Measurements from ENCODE around the gene SSX2IP. TPM values are rescaled to one million over a fixed set of nuclear protein-coding genes. Genes with fewer than 3 reads are reported as not detected.

Gene SSX2IP
- total and polyA plus RNA-seq, 9 of the 15 experiments (the other 6 are each of a cell fraction or from before 2014, with no cell fraction given): 20.6 to 96.7 (median 61.7) TPM

GRCh38 chr1:84642774-84643173, 47.5 kb downstream of the SSX2IP start (continued):
- TF ChIP-seq SOX6 (IDR thresholded peaks at IDR 0.05) (peak; percentile 45), ELF2 (CRISPR knock-in tag; IDR thresholded peaks at IDR 0.05) (no peak), GTF2B (IDR thresholded peaks at IDR 0.05; ENCODE audit: extremely low read depth, insufficient read length) (no peak), THAP7 (CRISPR knock-in tag; IDR thresholded peaks at IDR 0.05) (no peak), RCOR1 (IDR thresholded peaks at IDR 0.05; ENCODE audit: borderline replicate concordance in 1 of 2, low read depth in 2 of 2, low read length in 2 of 2) (peak in 1 of 2 experiments; percentile 31; a peak in 1 of 4 replicates), IRF1 (CRISPR knock-in tag; IDR thresholded peaks at IDR 0.05; ENCODE audit: borderline replicate concordance) (no peak), SREBF1 (IDR thresholded peaks at IDR 0.05; ENCODE audit: borderline replicate concordance, low read depth, low read length) (no peak), TCF3 (CRISPR knock-in tag; IDR thresholded peaks at IDR 0.05) (peak; percentile 74), CREB3 (tag; conservative IDR thresholded peaks at IDR 0.05; ENCODE audit: low read depth) (no peak)

Measured in K562 (cell line).